Activated naive CD4-positive, alpha-beta T cell (primary cell): ENCODE results near the gene SPEF2.
"Not testable (repeated sequence)": the region's sequence is repeated elsewhere in the genome, so short reads cannot be mapped to it uniquely, and the experiment has no call there.

Source experiments
- DNase-seq, 4 experiments: peaks; one replicate each; lab custom pipeline; 2025; lab: John Stamatoyannopoulos, UW

The SPEF2 gene

GRCh38 chr5:35819668-35820067 is 202.0 kb downstream of the SPEF2 start:
- no peak for DNase-seq

- DNase-seq = no peak
Observed at GRCh38 chr5:35820735-35821134, 203.1 kb downstream of the SPEF2 start.

- no peak for DNase-seq
Observed at GRCh38 chr5:35821513-35821912, 203.8 kb downstream of the SPEF2 start.

GRCh38 chr5:35822511-35822910 is 204.8 kb downstream of the SPEF2 start:
- peak in 2 of 4 experiments; percentile 17 to 31 for DNase-seq

- no peak for DNase-seq
Observed at GRCh38 chr5:35823347-35824098, 205.9 kb downstream of the SPEF2 start.

- no peak for DNase-seq
Observed at GRCh38 chr5:35826056-35826455, 208.4 kb downstream of the SPEF2 start.

GRCh38 chr5:35826554-35826953 is 208.9 kb downstream of the SPEF2 start:
- DNase-seq = no peak

- no peak for DNase-seq
Observed at GRCh38 chr5:35828082-35828598, 210.5 kb downstream of the SPEF2 start.

GRCh38 chr5:35830587-35830986 is 212.9 kb downstream of the SPEF2 start:
- DNase-seq = no peak

GRCh38 chr5:35832762-35833161 is 215.1 kb downstream of the SPEF2 start:
- no peak for DNase-seq

GRCh38 chr5:35833224-35833623 is 215.6 kb downstream of the SPEF2 start:
- no peak for DNase-seq

- no peak for DNase-seq
Observed at GRCh38 chr5:35835796-35836742, 218.4 kb downstream of the SPEF2 start.

- DNase-seq = no peak
Observed at GRCh38 chr5:35838370-35839042, 220.8 kb downstream of the SPEF2 start.

GRCh38 chr5:35842856-35843255 is 225.2 kb downstream of the SPEF2 start:
- DNase-seq = no peak

- DNase-seq = not testable (repeated sequence)
Observed at GRCh38 chr5:35845508-35845907, 227.8 kb downstream of the SPEF2 start.

- no peak for DNase-seq
Observed at GRCh38 chr5:35847491-35847890, 229.8 kb downstream of the SPEF2 start.

- no peak for DNase-seq
Observed at GRCh38 chr5:35847961-35848360, 230.3 kb downstream of the SPEF2 start.

- DNase-seq = no peak
Observed at GRCh38 chr5:35849860-35850259, 232.2 kb downstream of the SPEF2 start.

GRCh38 chr5:35850967-35851680 is 233.5 kb downstream of the SPEF2 start:
- DNase-seq = no peak

- no peak for DNase-seq
Observed at GRCh38 chr5:35852084-35852734, 234.5 kb downstream of the SPEF2 start.

- no peak for DNase-seq
Observed at GRCh38 chr5:35852773-35853172, 235.1 kb downstream of the SPEF2 start.
